Activated T-cell treated with anti-CD3 and anti-CD28 coated beads for 48 hours (primary cell): Measurements from ENCODE around the gene RDH13.
"Not testable (repeated sequence)": the region's sequence is repeated elsewhere in the genome, so short reads cannot be mapped to it uniquely, and the experiment has no call there.

ENCODE experiments used
- DNase-seq: peaks from one replicate; pipeline ENCODE4 v3.0.0-alpha.2; 2020; ENCODE audit warnings: low read depth

RDH13 gene, protein sequence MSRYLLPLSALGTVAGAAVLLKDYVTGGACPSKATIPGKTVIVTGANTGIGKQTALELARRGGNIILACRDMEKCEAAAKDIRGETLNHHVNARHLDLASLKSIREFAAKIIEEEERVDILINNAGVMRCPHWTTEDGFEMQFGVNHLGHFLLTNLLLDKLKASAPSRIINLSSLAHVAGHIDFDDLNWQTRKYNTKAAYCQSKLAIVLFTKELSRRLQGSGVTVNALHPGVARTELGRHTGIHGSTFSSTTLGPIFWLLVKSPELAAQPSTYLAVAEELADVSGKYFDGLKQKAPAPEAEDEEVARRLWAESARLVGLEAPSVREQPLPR

DNA sequence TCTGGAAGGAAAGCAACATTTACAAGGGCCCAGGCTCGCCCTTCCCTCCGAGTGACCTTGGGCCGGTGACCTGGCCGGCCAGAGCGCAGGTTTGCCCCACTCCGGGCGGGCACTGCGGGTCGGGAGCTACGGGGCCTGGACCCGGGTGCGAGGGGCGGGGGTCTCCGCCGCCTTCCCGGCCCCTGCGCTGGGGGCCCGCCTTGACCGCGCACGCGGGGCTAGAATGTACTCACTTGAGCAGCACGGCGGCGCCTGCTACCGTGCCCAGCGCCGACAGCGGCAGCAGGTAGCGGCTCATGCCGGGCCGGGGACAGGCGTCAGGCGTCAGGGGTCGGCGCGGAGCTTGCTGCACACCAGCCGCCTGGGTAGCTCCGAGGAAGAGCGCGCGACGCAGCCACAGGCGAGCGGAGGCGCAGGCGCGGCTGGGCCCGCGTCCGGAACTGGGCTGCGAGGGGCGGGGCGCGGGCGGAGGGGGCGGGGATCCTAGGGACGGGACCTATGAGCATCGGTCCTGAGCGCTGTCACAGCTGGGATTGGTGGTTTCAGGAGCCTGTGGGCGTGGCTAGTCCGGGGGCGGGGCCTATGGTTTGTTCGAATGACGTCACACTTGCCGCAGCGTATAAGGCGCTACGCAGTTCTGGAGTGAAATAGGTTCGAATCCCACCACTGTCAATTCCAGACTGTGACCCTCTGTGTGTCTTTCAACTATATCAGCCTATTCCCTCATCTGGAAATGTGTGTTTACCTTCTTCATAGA lies at the start of gene RDH13:
Gene RDH13 (minus strand): TSS at position 414 of the 757 bp plus-strand sequence. CDS start 116 bp downstream, at position 298.
- peak; percentile 99 for DNase-seq

DNA sequence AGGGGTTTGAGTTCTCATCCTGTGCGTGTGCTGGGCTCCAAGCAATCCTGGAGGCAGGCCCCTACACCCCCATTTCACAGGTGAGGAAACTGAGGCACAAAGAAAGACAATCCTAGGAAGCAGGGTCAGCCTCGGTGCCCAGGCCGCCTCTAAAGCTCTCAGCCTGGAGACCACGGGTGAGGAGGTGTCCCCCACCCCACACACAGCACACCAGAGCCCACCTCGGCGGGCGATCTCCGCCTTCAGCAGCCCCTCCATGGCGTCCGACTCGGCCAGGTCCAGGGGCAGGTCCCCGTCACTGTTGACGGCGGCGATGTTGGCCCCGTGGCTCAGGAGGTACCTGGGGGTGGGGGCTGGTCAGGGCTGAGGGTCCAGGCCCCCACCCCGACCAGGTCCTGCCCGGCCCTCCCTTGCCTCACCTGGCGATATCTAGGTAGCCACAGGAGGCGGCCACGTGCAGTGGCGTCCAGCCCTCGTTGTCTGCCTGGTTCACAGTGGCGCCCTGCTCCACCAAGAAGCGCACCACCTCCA lies 49.4 kb upstream of the RDH13 start:
- DNase-seq = no peak

DNA sequence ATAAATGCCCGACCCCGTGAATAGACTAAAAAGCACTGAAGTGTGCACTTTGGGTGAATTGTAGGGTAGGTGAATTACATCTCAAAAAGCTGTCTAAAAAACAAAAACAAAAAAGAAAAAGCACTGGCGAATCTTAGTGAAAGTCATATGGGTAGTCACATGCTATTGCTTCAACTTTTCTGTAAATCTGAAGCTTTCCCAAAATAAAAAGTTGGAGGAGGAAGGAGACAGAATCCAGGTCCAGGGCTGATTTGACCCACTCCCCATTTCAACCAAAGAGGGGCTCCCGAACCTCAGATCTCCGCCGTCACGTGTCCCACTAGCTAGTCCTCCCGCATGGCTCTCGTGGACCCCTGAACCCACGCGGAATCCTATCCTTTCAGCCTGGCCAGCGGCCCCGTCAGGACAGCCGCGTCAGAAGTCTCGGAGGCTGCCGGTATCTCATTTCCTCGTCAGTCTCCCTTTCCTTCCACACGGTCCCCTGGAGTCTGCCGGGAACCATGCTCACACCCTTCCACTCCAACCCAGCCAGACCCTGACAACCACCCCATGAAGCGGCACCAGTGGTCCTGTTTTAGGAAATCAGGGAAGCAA lies 48.4 kb upstream of the RDH13 start:
- DNase-seq = no peak

DNA sequence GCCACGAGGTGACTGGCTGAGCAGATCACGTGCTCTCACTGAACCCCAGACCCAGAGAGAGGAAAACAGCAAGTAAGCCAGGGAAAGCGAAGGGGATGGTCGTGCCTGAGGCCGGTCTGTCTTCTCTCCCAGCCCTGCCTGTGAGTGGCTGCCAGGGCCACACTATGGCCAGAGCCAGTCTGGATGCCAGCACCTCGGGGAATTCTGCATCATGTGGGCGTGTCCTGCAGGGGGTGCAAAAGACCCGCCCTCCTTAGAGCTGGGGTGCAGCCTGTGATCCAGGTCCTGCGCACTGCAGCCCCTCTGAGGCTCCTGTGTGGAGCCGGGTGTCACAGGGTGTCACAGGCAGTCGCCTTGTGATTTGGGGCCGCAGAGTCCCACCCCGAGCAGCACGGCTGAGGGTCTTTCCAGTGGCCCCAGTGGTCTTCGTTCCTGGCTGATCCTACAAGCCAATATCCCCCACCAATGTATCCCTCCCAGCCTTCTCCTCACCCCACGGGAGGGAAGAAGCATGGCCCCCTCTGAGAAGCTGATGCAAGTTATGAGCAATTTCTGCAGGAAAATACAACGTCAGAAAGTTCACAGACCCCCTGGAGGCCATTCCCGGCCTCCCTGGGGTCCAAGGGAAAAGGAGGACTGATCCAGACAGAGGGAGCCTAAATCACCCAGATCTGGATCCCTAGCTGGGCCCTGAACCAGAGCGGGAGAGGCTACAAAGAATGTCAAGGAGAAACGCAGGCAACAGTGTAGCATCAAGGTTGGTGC lies 46.8 kb upstream of the RDH13 start:
- no peak for DNase-seq

DNA sequence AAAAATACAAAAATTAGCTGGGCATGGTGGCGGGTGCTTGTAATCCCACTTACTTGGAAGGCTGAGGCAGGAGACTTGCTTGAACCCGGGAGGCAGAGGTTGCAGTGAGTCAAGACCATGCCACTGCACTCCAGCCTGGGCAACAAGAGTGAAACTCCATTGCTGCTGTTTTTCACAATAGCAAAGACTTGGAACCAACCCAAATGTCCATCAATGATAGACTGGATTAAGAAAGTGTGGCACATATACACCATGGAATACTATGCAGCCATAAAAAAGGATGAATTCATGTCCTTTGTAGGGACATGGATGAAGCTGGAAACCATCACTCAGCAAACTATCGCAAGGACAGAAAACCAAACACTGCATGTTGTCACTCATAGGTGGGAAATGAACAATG lies 44.3 kb upstream of the RDH13 start:
- not testable (repeated sequence) for DNase-seq

DNA sequence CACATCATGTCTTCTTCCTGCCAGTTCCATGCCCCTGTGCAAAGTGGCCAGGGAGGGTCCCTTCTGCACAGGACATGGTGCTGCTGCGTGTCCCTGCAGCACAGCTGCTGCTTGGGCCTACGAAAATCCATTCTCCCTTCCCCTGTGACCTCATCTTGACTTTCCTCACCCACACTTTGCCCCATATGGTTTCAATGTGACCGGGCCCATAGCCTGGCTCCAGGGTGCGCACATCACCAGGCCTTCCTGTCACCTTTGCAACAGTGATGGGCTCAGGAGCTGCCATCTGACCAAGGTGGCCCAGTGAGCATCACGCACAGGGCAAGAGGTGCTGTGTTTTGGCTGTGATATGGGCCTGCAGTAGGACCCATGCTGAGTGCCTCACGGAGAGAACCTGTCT lies 43.6 kb upstream of the RDH13 start:
- no peak for DNase-seq

DNA sequence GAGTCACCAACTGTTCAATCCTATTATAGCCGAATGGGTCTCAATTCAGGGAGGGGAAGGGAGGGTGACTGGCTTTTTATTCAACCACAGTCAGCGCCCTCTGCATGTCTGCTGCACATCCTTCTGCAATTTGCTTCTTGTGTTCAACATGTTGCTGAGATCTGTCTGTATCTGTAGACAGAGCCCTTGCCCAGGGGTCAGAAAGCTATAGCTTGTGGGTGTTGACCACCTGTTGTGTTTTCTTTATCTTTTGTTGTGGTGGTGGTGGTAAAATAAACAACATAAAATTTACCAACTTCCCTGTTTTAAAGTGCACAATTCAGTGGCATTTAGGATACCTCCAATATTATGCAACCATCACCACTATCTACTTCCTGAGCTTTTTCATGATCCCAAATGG lies 42.3 kb upstream of the RDH13 start:
- no peak for DNase-seq

DNA sequence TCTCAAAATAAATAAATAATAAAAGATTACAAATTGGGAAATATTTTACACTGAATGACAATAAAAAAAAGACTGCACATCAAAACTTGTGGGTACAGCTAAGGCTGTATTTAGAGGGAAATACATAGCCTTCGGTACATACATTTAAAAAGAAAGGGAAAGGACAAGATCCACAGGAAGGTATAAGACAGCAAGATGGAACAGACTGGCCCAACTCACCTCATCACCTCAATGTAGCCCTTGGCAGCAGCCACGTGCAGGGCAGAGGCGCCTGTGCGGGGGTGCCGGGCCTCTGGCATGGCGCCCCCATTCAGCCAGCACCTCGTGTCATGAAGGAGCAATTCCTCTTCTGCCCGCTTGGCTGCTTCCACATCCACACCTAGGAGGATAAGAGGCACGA lies 40.2 kb upstream of the RDH13 start:
- no peak for DNase-seq

DNA sequence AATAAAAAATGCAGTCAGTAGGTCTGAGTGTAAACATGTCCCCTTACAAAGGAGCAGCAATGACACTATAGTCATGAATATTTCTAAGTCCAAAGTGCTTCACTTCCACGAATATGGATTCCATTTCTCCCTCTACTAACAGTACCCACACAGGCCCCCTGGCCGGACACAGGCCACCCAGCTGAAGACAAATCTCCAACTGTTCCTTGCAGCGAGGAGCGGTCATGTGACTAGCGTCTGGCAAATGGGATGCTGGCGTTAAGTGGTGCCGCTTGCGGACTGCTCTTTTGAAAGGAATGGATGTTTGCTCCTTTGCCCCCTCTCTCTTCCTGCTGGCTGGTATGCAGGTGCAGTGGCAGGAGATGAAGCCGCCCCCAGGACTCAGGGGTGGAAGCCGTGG lies 38.3 kb upstream of the RDH13 start:
- DNase-seq = no peak

DNA sequence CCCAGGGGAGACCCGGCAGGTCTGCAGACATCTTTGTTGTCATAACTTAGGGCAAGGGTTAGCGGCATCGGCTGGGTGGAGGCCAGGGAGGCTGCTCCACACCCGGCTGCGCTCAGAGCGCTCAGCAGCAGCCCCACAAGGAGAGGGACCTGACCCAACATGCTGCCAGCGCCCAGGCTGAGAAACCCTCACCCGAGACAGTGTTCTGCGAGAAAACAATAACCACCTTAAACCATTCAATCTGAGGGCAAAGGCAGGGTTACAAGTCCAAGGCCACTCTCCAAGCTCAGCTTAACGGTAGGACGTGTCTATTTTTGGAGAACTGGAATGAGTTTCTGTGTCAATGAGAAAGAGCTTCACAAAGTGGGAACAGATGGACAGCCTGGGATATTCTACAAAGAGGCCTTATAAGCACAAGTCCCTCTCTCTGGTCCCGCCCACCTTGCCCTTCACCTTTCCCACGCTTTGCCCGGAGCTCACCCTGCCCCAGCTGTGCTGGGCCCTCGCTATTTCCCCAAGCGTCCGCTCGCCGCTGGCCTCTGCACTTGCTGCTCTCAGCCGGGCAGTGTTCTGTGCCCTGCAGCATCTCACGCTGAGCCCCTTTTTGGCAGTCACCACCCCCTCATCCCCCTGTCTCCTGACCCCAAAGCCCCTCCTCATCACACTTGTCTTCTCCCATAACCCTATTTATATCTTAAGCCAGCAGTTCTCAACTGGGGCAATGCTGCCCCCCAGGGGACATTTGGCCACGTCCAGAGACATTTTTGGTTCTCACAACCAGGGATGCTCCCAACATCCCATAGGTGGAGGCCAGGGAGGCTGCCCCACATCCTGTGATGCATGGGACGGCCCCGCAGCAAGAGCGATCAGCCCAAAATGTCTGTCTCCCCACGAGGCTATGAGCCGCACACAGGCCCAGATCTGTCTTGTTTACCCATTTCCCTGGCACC lies 36.9 kb upstream of the RDH13 start:
- no peak for DNase-seq

DNA sequence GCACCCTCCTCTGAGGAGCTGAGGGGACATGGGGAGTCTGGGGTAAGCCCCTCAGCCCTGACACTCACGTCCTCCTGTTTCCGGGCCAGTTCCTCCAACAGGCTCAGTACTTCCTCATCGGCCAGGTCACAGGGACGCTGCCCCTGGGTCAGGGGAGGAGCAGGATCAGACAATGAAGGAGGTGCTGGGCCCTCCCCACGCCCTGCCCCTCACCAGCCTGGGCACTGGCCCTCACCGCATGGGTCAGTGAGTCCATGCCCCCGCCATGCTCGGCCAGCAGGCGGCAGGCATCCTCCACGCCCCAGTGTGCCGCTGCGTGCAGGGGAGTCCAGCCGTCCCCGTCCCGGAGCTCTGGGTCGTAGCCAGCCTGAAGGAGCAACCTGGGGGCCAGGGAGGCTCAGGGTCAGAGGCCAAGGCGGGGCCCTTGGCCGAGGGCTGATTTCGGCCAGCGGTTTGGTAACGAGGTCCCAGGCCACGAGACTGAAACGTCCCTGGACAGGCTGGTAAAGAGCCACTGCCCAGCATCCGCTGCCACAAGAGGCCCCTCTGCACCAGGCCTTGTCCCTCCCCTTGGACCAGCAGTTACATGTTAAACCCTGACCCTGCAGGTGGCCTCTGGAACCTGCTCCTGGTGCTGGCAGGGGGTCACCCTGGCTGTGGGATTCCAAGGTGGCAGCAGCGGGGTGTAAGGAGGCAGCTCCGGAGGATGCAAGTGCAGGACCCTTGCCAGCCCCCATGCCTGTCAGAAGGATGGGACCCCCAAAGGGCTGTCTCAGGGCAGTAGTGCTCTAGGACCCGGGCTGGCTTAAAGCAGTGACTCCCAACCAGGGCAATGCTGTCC lies 36.0 kb upstream of the RDH13 start:
- DNase-seq = no peak

DNA sequence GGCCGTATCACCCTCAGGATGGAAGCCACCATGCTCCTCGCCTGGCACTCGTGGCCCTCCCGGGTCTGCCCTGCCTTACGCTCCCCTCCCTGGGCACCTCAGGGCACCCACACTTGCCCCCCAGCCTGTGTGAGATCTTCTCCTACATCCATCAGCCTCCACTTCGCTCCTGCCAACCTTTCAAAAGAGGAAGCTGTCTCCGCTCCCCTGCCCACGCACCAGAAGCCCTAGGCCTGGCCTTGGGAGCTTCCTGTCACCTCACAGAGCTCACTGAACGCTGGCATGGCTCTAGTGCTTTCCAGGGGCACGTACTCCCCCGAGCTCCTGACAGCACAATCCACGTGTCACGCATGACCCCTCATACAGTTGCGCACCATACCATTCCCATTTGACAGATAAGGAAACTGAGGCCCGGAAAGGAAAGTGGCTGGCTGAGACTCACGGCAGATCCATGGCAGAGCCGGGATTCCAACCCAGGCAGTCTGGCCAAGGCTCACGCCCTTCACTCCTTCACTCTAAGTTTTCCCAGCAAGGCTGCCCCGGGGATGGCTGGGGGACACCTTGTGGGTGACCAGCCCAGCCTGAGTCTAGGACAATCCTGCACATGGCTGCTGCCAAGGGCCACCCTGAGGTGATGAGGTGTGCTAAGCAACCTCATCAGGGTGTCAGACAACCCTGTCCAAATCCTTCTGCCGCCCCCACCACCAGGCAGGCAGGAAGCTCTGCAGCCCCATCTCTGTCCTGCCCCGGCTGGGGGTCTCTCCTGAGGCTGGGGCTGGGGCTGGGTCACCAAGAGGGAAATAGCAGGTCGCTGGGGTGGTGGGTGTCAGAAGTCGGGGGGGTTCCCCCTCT lies 35.1 kb upstream of the RDH13 start:
- DNase-seq = no peak

DNA sequence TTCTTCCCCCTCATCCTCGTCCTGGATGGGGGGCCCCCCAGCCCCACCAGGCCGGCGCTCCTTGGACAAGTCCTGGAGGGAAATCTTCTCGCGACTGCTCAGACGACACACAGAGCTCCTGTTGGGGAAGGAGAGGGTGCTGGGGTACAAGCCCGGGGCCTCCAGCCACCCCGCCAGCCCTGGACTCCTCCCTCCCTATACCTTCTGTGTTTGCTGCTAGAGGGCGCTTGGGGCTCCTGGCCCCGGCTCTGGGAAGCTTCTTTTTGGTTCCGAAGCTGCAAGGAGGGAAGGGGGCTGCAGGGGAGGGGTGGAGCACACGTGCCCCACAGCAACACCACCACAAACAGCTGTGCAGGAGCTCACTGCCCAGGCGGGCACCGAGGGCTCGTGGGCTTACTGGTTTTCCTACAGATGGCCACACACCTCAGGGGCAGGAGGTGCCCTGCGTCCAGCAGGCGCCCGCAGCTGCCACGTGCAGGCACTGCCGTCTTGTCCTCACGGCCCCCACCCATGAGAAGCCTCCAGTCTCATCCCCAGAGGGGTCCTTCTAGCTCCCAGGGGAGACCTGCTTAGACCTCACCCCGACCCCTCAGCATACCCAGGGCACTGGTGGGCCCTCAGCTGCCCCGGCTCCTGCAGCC lies 33.2 kb upstream of the RDH13 start:
- no peak for DNase-seq

DNA sequence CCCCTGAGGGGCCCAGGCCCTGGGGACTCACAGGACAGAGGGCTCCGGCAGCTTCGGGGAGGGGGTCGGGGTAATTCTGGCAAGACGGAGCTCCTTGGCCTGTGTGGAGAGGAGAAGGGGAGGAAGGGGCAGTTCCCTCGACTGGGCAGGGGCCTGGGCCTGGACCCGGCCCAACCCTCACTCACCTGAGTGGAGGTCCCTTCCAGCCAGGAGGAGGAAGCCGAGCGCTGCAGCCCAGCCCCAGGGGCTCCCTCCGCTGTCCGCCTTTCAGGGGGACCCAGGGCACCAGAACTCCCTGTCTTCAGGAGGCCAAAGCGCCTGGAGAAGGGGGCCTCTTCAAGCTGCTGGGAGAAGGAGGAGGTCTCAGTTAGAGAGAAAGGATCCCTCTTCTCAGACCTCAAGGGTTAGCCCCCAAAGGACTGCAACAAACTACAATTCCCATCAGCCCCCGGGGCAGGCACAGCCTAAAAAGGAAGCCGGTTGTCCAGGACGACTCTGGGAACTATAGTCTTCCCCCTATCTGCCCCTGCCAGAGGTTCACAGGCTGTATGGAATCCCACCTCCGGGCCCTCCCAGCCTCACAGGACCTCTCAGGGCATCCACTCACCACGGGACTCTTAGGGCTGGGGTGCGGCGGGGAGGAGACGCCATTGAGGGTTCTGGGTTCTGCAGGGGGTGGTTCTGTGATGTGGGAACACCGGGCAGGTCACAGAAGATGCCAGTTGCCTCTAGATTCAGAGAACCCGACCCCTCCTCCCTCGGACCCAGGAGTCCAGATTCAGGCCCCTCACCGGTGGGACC lies 32.5 kb upstream of the RDH13 start:
- no peak for DNase-seq

DNA sequence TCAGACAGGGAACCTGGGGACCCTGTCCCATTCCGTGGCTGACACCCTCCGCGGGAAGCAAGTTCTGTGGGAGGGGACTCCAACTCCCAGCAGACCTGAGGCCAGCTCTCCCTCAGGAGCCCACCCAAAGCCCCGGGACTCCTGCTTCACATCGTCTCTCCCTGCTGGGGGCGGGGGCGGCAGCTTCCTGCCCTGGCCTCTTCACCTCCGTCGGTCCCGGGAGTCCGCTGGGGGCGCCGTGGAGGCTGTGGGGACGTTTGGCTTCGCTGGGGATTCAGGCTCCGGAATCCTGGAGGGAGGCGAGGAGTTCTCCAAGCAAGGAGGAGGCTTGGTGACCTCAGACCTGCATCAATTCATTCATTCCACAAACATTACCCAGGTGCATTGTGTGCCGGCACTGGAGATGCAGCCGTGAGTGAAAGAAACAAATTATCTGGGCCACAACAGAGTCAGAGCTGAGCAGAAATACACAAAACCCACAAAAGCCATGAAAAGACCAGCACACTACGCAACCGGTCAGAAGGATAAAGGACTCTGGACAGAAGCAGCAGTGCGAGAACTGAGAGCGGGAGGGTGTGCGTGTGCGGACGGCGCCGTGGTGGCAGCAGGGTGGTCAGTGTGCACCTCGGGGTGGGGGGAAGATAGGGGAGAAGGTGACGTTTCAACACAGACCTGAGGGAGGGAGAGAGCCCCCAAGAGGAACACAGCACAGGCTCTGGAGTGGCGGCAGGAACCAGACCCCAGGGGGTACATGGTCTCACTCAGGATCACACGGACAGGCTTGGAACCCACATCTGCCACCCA lies 31.7 kb upstream of the RDH13 start:
- no peak for DNase-seq

DNA sequence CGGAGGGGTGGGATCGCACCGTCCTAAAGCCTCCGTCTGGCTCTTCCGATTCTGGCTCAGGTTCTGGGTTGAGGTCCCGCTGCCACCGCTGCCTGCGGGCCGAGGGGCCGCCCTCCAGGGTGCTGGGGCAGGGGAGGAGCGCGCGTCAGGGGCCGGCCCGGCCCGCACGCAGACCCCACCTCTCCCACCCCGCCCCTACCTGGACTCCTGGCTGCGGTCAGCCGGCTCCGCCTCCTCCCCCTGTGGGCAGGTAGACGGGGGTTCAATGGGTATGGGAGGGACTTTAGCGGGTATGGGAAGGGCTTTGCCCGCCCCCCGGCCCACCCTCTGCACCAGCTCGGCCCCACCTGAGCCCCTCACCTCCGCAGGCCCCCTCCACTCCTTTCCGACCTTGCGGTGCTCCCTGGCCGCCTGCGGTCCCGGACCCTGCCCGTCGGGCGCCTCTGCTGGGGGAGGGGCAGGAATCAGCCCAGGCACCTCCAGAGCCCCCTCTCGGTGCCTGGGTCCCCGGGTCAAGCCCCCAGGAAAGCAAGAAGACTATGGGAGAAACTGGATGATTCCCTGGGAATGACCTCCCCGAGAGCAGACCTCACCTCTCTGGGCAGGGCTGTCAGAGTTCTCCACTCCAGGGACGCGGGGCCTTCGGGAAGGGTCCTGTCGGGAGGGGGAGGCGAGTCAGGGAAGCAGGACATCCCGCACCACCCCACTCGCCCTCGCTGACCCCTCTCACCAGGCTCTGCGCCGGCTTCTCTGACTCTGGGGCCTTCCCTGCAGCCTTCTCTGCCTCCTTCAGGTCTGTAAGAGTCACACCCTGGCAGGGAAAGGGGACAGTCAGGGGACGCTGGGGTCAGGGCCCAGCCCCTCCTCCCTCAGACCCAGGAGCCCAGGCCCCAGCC lies 29.7 kb upstream of the RDH13 start:
- no peak for DNase-seq
